K562 (cell line): ENCODE results near the gene PHF3. TPM values are rescaled to one million over a fixed set of nuclear protein-coding genes. Genes with fewer than 3 reads are reported as not detected.

Source experiments
- REST ChIP-seq, 2 experiments: fragments of 450-650 bp; formaldehyde crosslinking in 1 of 2; IDR thresholded peaks; 2 replicates each; pipeline versions ENCODE4 v1.4.0 to v1.6.1; 2014 to 2020; ENCODE audit warnings: mild to moderate bottlenecking in 2 of 2, borderline replicate concordance in 1 of 2, low read depth in 1 of 2
- RREB1 ChIP-seq: fragments of 250-450 bp; sonication (Bioruptor Pico); IDR thresholded peaks from 2 replicates; pipeline ENCODE4 v1.4.0; 2020
- THRA ChIP-seq: fragments of 450-650 bp; IDR thresholded peaks from 2 replicates; pipeline ENCODE4 v1.6.1; 2017; ENCODE audit warnings: mild to moderate bottlenecking, moderate library complexity
- ZBTB2 ChIP-seq: fragments of 450-650 bp; IDR thresholded peaks from 2 replicates; pipeline ENCODE4 v1.6.1; 2016; ENCODE audit warnings: antibody characterized with exemption
- ZNF778 ChIP-seq: fragments of 450-650 bp; formaldehyde crosslinking; IDR thresholded peaks from 2 replicates; pipeline ENCODE4 v1.4.0; 2020; ENCODE audit warnings: mild to moderate bottlenecking, moderate library complexity
- polyA plus RNA-seq, 8 experiments: library from polyadenylated mRNA; depleted of rRNA in 4 of 8; stranded (reverse) in 5 of 8; unstranded in 3 of 8; fragments of >200 nt; fragmentation: Nextera tagmentation in 2 of 8; fragmentation: Illumina TruSeq in 1 of 8; extraction: Ambion mirVana in 2 of 8; extraction: Trizol in 1 of 8; gene quantifications; 2 replicates each; pipeline versions ENCODE4 v1.2.1 to v1.2.3, GENCODE V29; 2011 to 2014; ENCODE audit warnings: inconsistent platforms in 1 of 8, missing spikeins in 1 of 8
- total RNA-seq, 7 experiments: library from RNA; depleted of rRNA in 6 of 7; stranded (reverse); fragments of >200 nt in 6 of 7; fragmentation: Illumina TruSeq in 2 of 7; extraction: Trizol in 2 of 7; gene quantifications; 2 replicates each; pipeline versions ENCODE4 v1.2.1 to v1.2.3, GENCODE V29; 2011 to 2021; ENCODE audit warnings: low replicate concordance in 1 of 7

PHF3 gene
- total and polyA plus RNA-seq, 9 of the 15 experiments (the other 6 are each of a cell fraction or from before 2014, with no cell fraction given) = 8.1 to 51.2 (median 30.9) TPM

GRCh38 chr6:63683071-63683603, 47.5 kb downstream of the PHF3 start (continued):
- no peak for TF ChIP-seq ZBTB2
- TF ChIP-seq ZNF778 (CRISPR knock-in tag) = no peak
- no peak for TF ChIP-seq RREB1 (CRISPR knock-in tag)
- TF ChIP-seq REST (IDR thresholded peaks at IDR 0.05; ENCODE audit: borderline replicate concordance) = no peak
- TF ChIP-seq REST (CRISPR knock-in tag; IDR thresholded peaks at IDR 0.05; ENCODE audit: low read depth) = no peak
- no peak for TF ChIP-seq THRA
- TF ChIP-seq, all 486 proteins: peak for 0
